Heart left ventricle (tissue), 13 donors: Measurements from ENCODE around the gene KRT75.

Experiments used
- POLR2A ChIP-seq, 2 donors: fragments of 450-650 bp; IDR thresholded peaks; one replicate each; pipeline ENCODE4 v1.6.1; 2017; ENCODE audit warnings: antibody characterized with exemption in 2 of 2, mild to moderate bottlenecking in 2 of 2, moderate library complexity in 2 of 2
- TF ChIP-seq, protein P1 (sequence below), 12 donors: fragments of 200-600 bp; sonication (generic) in 4 of 12; IDR thresholded peaks; one replicate each; pipeline versions ENCODE4 v1.5.0 to v1.8.0; 2018 to 2022; ENCODE audit warnings: antibody characterized with exemption in 12 of 12, mild to moderate bottlenecking in 5 of 12
- donor health status: ischemic (EF 13 %, LVEDD 7.1; RV severe dilation, severe dysfunction).
- donor health status: DM: no; HTN: yes; CAD: no.
- donor health status: DM: no; HTN: no; CAD: no.
- donor health status: ischemic (EF 25% LVEDD 6.9; RV normal size, moderate dysfunction).
- donor health status: ischemic (EF 25% LVEDD 5.7; RV mildly dilated, moderate dysfunction).
- donor health status: ischemic (EF 35%, LVEDD 5.7; RV mildly dilated, moderate dysfunction).
- donor health status: nonischemic (EF 11% LVEDD 7.7; RV severe dilation, severe dysfunction).
- donor health status: DM: yes; HTN: yes; CAD: no.
- donor health status: PGD.
- donor health status: ischemic (EF 29% LVEDD 5.4; RV normal size, mild dysfunction).
- donor health status: nonischemic (EF 23%, LVEDD 6.1; RV moderate dilation, normal function).

DNA sequence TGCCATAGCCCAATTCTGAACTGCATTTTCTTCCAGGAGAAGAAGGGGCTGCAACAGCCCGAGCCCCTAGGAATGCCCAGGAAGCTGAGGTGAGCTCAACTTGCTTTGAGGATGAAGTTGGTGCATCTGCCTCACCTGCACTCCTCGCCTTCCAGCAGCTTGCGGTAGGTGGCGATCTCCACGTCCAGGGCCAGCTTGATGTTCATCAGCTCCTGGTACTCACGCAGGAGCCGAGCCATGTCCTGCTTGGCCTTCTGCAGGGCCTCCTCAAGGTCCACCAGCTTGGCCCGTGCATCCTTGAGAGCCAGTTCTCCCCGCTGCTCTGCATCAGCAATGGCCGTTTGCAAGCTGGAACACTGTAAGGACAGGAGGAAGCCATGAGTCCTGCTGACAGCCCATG lies 6.0 kb downstream of the KRT75 start:
- TF ChIP-seq, protein P1, sequence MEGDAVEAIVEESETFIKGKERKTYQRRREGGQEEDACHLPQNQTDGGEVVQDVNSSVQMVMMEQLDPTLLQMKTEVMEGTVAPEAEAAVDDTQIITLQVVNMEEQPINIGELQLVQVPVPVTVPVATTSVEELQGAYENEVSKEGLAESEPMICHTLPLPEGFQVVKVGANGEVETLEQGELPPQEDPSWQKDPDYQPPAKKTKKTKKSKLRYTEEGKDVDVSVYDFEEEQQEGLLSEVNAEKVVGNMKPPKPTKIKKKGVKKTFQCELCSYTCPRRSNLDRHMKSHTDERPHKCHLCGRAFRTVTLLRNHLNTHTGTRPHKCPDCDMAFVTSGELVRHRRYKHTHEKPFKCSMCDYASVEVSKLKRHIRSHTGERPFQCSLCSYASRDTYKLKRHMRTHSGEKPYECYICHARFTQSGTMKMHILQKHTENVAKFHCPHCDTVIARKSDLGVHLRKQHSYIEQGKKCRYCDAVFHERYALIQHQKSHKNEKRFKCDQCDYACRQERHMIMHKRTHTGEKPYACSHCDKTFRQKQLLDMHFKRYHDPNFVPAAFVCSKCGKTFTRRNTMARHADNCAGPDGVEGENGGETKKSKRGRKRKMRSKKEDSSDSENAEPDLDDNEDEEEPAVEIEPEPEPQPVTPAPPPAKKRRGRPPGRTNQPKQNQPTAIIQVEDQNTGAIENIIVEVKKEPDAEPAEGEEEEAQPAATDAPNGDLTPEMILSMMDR (IDR thresholded peaks at IDR 0.05), result no peak
- TF ChIP-seq POLR2A (IDR thresholded peaks at IDR 0.05), result no peak
